Central memory CD4-positive, alpha-beta T cell (primary cell): ENCODE results near the gene ANGEL1.

Experiments
- DNase-seq: peaks from one replicate; pipeline ENCODE4 v3.0.0; 2022
- total RNA-seq, 3 experiments: gene quantifications; one replicate each; lab custom pipeline; 2026; lab: John Stamatoyannopoulos, UW

ANGEL1 gene
- total RNA-seq = 21.9 to 42.4 (median 27.0) reads per million in 3 experiments

- peak; percentile 95 for DNase-seq
Measured at GRCh38 chr14:76812422-76813383, at the start of gene ANGEL1. Gene ANGEL1 (minus strand): TSS chr14:76812882. CDS start chr14:76812827, 55 bp downstream.

GRCh38 chr14:76861574-76862255 lies 49.0 kb upstream of the ANGEL1 start:
- DNase-seq = no peak

GRCh38 chr14:76856769-76857168 lies 44.1 kb upstream of the ANGEL1 start:
- DNase-seq = no peak

- no peak for DNase-seq
Measured at GRCh38 chr14:76855066-76855465, 42.4 kb upstream of the ANGEL1 start.

GRCh38 chr14:76848879-76849278 lies 36.2 kb upstream of the ANGEL1 start:
- DNase-seq = no peak

- DNase-seq = no peak
Measured at GRCh38 chr14:76846331-76847047, 33.8 kb upstream of the ANGEL1 start.

GRCh38 chr14:76844223-76844622 lies 31.5 kb upstream of the ANGEL1 start:
- peak; percentile 67 for DNase-seq

- no peak for DNase-seq
Measured at GRCh38 chr14:76842414-76842813, 29.7 kb upstream of the ANGEL1 start.

GRCh38 chr14:76837524-76837923 lies 24.8 kb upstream of the ANGEL1 start:
- DNase-seq = no peak

GRCh38 chr14:76836029-76836630 lies 23.4 kb upstream of the ANGEL1 start:
- no peak for DNase-seq

GRCh38 chr14:76834241-76834661 lies 21.6 kb upstream of the ANGEL1 start:
- DNase-seq = no peak

GRCh38 chr14:76833011-76833410 lies 20.3 kb upstream of the ANGEL1 start:
- DNase-seq = no peak

GRCh38 chr14:76832503-76832988 lies 19.9 kb upstream of the ANGEL1 start:
- no peak for DNase-seq

GRCh38 chr14:76830556-76830955 lies 17.9 kb upstream of the ANGEL1 start:
- no peak for DNase-seq

GRCh38 chr14:76829650-76830421 lies 17.2 kb upstream of the ANGEL1 start:
- no peak for DNase-seq

- DNase-seq = no peak
Measured at GRCh38 chr14:76829013-76829365, 16.3 kb upstream of the ANGEL1 start.

- DNase-seq = no peak
Measured at GRCh38 chr14:76828339-76829012, 15.8 kb upstream of the ANGEL1 start.

GRCh38 chr14:76827696-76828296 lies 15.1 kb upstream of the ANGEL1 start:
- DNase-seq = no peak

GRCh38 chr14:76826122-76826521 lies 13.4 kb upstream of the ANGEL1 start, which contains the start of gene LRRC74A:
Gene LRRC74A (plus strand): TSS chr14:76826408. CDS start chr14:76826698, 290 bp downstream.
- no peak for DNase-seq

GRCh38 chr14:76820700-76821099 lies 8.0 kb upstream of the ANGEL1 start:
- no peak for DNase-seq
